ENCODE measurements around the gene PRUNE2. TPM values are rescaled to one million over a fixed set of nuclear protein-coding genes. Genes with fewer than 3 reads are reported as not detected.

PRUNE2 gene
- total and polyA plus RNA-seq, 4 donors: 3.8 to 18.1 (median 7.8) TPM

- WGBS, 2 donors: 73 to 89% methylated on average over 5 of the region's 5 CpGs
- Histone ChIP-seq H3K4me1 (ENCODE audit: control insufficient read depth in 5 of 5, insufficient read depth in 5 of 5, low read length in 5 of 5) (no peaks in the 10 kb centered on the region), H3K9ac (ENCODE audit: insufficient read depth in 1 of 2, low read length in 2 of 2) (no peak overlapping the region), H3K36me3 (ENCODE audit: control insufficient read depth in 4 of 4, insufficient read depth in 4 of 4, low read length in 4 of 4) (no peaks in the 10 kb centered on the region), H3K27me3 (ENCODE audit: control insufficient read depth in 3 of 3, insufficient read depth in 3 of 3, low read length in 2 of 3) (no peaks in the 10 kb centered on the region), H3K9me3 (ENCODE audit: control insufficient read depth in 4 of 4, insufficient read depth in 3 of 4, low read length in 3 of 4) (no peaks in the 10 kb centered on the region), H3K27ac (ENCODE audit: low read depth in 1 of 2, low read length in 1 of 2) (no peak overlapping the region), H3K4me3 (no peak overlapping the region)
- no peak for TF ChIP-seq CTCF (IDR thresholded peaks at IDR 0.05; ENCODE audit: control extremely low read depth, extremely low read depth)
- no peak for ATAC-seq (ENCODE audit: insufficient read depth, low FRiP score)
- DNase-seq: no peak
Measured at GRCh38 chr9:76887003-76887821, 18.7 kb downstream of the PRUNE2 start.

- ATAC-seq (ENCODE audit: insufficient read depth, low FRiP score) (no peak), DNase-seq (no peak)
- WGBS, 2 donors: 92 to 95% methylated on average over 3 of the region's 3 CpGs
- Histone ChIP-seq H3K27me3 (ENCODE audit: control insufficient read depth in 3 of 3, insufficient read depth in 3 of 3, low read length in 2 of 3) (no peaks in the 10 kb centered on the region), H3K36me3 (ENCODE audit: control insufficient read depth in 4 of 4, insufficient read depth in 4 of 4, low read length in 4 of 4) (no peaks in the 10 kb centered on the region), H3K27ac (ENCODE audit: low read depth in 1 of 2, low read length in 1 of 2) (no peak overlapping the region), H3K9ac (ENCODE audit: insufficient read depth in 1 of 2, low read length in 2 of 2) (no peak overlapping the region), H3K4me3 (no peak overlapping the region), H3K4me1 (ENCODE audit: control insufficient read depth in 5 of 5, insufficient read depth in 5 of 5, low read length in 5 of 5) (no peaks in the 10 kb centered on the region), H3K9me3 (ENCODE audit: control insufficient read depth in 4 of 4, insufficient read depth in 3 of 4, low read length in 3 of 4) (no peaks in the 10 kb centered on the region)
- TF ChIP-seq CTCF (IDR thresholded peaks at IDR 0.05; ENCODE audit: control extremely low read depth, extremely low read depth): no peak
Measured at GRCh38 chr9:76886318-76886717, 19.6 kb downstream of the PRUNE2 start.

DNA sequence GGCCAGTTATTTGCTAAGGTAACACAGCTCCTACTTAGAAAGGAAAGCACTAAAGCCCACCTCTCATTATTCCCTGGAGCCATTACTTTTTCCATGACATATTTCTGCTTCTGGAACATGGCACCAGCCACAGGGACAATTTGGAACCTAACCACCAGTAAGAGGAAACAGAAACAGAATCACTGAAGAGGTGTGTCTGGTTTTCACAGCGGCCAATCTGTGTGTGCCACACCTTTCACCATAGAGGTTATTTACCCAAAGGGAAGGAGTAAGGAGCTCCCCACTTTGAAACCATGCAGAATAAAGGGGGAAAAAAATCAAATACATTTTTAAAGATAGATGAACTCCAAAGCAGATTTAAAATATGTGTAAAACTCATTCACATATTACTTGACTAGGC is 21.1 kb downstream of the PRUNE2 start:
- Histone ChIP-seq H3K4me1 (ENCODE audit: control insufficient read depth in 5 of 5, insufficient read depth in 5 of 5, low read length in 5 of 5) (no peaks in the 10 kb centered on the region), H3K9me3 (ENCODE audit: control insufficient read depth in 4 of 4, insufficient read depth in 3 of 4, low read length in 3 of 4) (no peaks in the 10 kb centered on the region), H3K27me3 (ENCODE audit: control insufficient read depth in 3 of 3, insufficient read depth in 3 of 3, low read length in 2 of 3) (no peaks in the 10 kb centered on the region), H3K27ac (ENCODE audit: low read depth in 1 of 2, low read length in 1 of 2) (no peak overlapping the region), H3K4me3 (no peak overlapping the region), H3K36me3 (ENCODE audit: control insufficient read depth in 4 of 4, insufficient read depth in 4 of 4, low read length in 4 of 4) (no peaks in the 10 kb centered on the region), H3K9ac (ENCODE audit: insufficient read depth in 1 of 2, low read length in 2 of 2) (no peak overlapping the region)
- TF ChIP-seq CTCF (IDR thresholded peaks at IDR 0.05; ENCODE audit: control extremely low read depth, extremely low read depth): no peak
- WGBS, 2 donors: 92 to 100% methylated on average over 1 of the region's 1 CpG
- ATAC-seq (ENCODE audit: insufficient read depth, low FRiP score) (no peak), DNase-seq (no peak)
